ENCODE data around the gene MRGPRE. TPM values are rescaled to one million over a fixed set of nuclear protein-coding genes. Genes with fewer than 3 reads are reported as not detected.

The MRGPRE gene
- total RNA-seq, 1 experiment from 2014 or later, result not detected

GRCh38 chr11:3208272-3208671 is 23.9 kb downstream of the MRGPRE start (continued):
- no peak for TF ChIP-seq ZNF416 (CRISPR knock-in tag; IDR thresholded peaks at IDR 0.05)
- no peak for TF ChIP-seq TCF7 (CRISPR knock-in tag; IDR thresholded peaks at IDR 0.05; ENCODE audit: low read depth)
- no peak for TF ChIP-seq MYBL2 (CRISPR knock-in tag; IDR thresholded peaks at IDR 0.05)
- no peak for TF ChIP-seq SOX15 (CRISPR knock-in tag; IDR thresholded peaks at IDR 0.05)
- TF ChIP-seq CDX4 (CRISPR knock-in tag; IDR thresholded peaks at IDR 0.05; ENCODE audit: borderline replicate concordance), result no peak

DNA sequence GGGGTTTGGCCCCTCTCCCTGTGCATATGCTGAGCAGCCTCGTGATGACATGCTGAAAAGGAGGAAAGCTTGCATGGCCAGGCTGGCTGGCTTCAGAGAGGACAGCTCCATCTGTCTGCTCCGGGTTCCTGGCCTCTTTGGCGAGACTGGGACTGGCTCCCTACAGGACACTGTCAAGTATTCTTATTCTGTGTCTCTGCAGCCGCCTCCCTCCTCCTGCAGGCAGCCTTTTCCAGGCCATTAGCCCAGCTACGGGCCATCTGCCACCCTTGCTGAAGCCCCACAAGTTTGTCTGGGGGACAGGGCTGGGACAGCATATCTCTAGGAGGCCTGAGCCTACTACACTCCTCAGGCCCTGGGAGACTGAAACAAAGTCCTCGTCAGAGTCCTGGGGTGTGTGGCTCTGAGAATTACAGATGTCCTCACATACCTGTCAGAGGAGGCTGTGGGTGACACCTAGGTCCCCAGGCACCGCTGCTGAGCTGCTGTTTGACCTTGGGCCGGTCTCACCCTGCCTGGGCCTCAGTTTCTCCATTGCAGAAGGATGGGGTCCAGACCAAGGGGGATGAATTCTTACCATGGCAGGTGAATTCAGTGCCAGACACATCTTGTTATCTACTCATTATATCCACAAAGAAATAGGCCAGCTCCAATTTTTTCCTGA is 24.6 kb downstream of the MRGPRE start:
- peaks cover 6% of the 10 kb centered on the region for H3K9me3 Mint-ChIP-seq
- CTCF ChIA-PET, result interaction anchor here (1.4 kb wide), 1 partner anchor 43 kb away, joined by 3 read pairs; the partner anchor contains the start of gene OSBPL5
- H3K27me3 Mint-ChIP-seq (ENCODE audit: low read depth), result peaks cover 30% of the 10 kb centered on the region
- H3K36me3 Mint-ChIP-seq, result no peaks in the 10 kb centered on the region; the same call in 1 of the 2 replicates
- TF ChIP-seq ETV6 (CRISPR knock-in tag; IDR thresholded peaks at IDR 0.05) (no peak), FOXK1 (CRISPR knock-in tag; IDR thresholded peaks at IDR 0.05) (no peak), PRRX2 (CRISPR knock-in tag; IDR thresholded peaks at IDR 0.05) (no peak), ZBTB21 (CRISPR knock-in tag; IDR thresholded peaks at IDR 0.05; ENCODE audit: borderline replicate concordance) (no peak), TEAD1 (CRISPR knock-in tag; IDR thresholded peaks at IDR 0.05) (no peak), NR1H2 (CRISPR knock-in tag; IDR thresholded peaks at IDR 0.05) (no peak)
- DNase-seq (ENCODE audit: low spot score), result no peak
- ATAC-seq, result no peak
- POLR2A ChIA-PET, result no interaction called here
- H3K4me3 Mint-ChIP-seq, result no peak overlapping the region
- H3K27ac Mint-ChIP-seq, result no peak overlapping the region
- peaks cover 7% of the 10 kb centered on the region for H3K4me1 Mint-ChIP-seq

- POLR2A ChIA-PET, result no interaction called here
- DNase-seq (ENCODE audit: low spot score), result no peak
- CTCF ChIA-PET, result interaction anchor here (1.4 kb wide), 1 partner anchor 42 kb away, joined by 3 read pairs; the partner anchor contains the start of gene OSBPL5
- ATAC-seq, result no peak
- no peaks in the 10 kb centered on the region; the same call in 1 of the 2 replicates for H3K36me3 Mint-ChIP-seq
- H3K4me1 Mint-ChIP-seq, result peaks cover 10% of the 10 kb centered on the region
- H3K4me3 Mint-ChIP-seq, result no peak overlapping the region
- peaks cover 6% of the 10 kb centered on the region for H3K9me3 Mint-ChIP-seq
- no peak overlapping the region for H3K27ac Mint-ChIP-seq
- peaks cover 38% of the 10 kb centered on the region for H3K27me3 Mint-ChIP-seq (ENCODE audit: low read depth)
- TF ChIP-seq MYBL2 (CRISPR knock-in tag; IDR thresholded peaks at IDR 0.05) (no peak), ZNF263 (CRISPR knock-in tag; IDR thresholded peaks at IDR 0.05; ENCODE audit: low read depth) (no peak), GTF2I (CRISPR knock-in tag; conservative IDR thresholded peaks at IDR 0.05) (no peak), ZNF121 (CRISPR knock-in tag; IDR thresholded peaks at IDR 0.05) (no peak), ARID4B (CRISPR knock-in tag; IDR thresholded peaks at IDR 0.05; ENCODE audit: borderline replicate concordance) (no peak), TEAD1 (CRISPR knock-in tag; IDR thresholded peaks at IDR 0.05) (no peak), ZNF138 (CRISPR knock-in tag; conservative IDR thresholded peaks at IDR 0.05) (no peak), MLX (CRISPR knock-in tag; IDR thresholded peaks at IDR 0.05) (no peak), USF1 (CRISPR knock-in tag; IDR thresholded peaks at IDR 0.05) (no peak), NFE2L1 (CRISPR knock-in tag; IDR thresholded peaks at IDR 0.05) (no peak)
- TF ChIP-seq, protein P1, sequence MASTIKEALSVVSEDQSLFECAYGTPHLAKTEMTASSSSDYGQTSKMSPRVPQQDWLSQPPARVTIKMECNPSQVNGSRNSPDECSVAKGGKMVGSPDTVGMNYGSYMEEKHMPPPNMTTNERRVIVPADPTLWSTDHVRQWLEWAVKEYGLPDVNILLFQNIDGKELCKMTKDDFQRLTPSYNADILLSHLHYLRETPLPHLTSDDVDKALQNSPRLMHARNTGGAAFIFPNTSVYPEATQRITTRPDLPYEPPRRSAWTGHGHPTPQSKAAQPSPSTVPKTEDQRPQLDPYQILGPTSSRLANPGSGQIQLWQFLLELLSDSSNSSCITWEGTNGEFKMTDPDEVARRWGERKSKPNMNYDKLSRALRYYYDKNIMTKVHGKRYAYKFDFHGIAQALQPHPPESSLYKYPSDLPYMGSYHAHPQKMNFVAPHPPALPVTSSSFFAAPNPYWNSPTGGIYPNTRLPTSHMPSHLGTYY (CRISPR knock-in tag; IDR thresholded peaks at IDR 0.05), result no peak
- TF ChIP-seq, protein P2, sequence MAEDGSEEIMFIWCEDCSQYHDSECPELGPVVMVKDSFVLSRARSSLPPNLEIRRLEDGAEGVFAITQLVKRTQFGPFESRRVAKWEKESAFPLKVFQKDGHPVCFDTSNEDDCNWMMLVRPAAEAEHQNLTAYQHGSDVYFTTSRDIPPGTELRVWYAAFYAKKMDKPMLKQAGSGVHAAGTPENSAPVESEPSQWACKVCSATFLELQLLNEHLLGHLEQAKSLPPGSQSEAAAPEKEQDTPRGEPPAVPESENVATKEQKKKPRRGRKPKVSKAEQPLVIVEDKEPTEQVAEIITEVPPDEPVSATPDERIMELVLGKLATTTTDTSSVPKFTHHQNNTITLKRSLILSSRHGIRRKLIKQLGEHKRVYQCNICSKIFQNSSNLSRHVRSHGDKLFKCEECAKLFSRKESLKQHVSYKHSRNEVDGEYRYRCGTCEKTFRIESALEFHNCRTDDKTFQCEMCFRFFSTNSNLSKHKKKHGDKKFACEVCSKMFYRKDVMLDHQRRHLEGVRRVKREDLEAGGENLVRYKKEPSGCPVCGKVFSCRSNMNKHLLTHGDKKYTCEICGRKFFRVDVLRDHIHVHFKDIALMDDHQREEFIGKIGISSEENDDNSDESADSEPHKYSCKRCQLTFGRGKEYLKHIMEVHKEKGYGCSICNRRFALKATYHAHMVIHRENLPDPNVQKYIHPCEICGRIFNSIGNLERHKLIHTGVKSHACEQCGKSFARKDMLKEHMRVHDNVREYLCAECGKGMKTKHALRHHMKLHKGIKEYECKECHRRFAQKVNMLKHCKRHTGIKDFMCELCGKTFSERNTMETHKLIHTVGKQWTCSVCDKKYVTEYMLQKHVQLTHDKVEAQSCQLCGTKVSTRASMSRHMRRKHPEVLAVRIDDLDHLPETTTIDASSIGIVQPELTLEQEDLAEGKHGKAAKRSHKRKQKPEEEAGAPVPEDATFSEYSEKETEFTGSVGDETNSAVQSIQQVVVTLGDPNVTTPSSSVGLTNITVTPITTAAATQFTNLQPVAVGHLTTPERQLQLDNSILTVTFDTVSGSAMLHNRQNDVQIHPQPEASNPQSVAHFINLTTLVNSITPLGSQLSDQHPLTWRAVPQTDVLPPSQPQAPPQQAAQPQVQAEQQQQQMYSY (CRISPR knock-in tag; IDR thresholded peaks at IDR 0.05), result no peak
- TF ChIP-seq, protein P3, sequence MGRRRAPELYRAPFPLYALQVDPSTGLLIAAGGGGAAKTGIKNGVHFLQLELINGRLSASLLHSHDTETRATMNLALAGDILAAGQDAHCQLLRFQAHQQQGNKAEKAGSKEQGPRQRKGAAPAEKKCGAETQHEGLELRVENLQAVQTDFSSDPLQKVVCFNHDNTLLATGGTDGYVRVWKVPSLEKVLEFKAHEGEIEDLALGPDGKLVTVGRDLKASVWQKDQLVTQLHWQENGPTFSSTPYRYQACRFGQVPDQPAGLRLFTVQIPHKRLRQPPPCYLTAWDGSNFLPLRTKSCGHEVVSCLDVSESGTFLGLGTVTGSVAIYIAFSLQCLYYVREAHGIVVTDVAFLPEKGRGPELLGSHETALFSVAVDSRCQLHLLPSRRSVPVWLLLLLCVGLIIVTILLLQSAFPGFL (CRISPR knock-in tag; IDR thresholded peaks at IDR 0.05; ENCODE audit: borderline replicate concordance), result no peak
Measured at GRCh38 chr11:3206922-3207204, 25.4 kb downstream of the MRGPRE start.

All from WTC11 (cell line).